Activated CD4-positive, CD25-positive, alpha-beta regulatory T cell treated with anti-CD3 and anti-CD28 coated beads, Interleukin-2, amount 50 U/mL, for 24 hours (primary cell): ENCODE results near the gene CDK19.
A peak's percentile ranks its signal among the peaks of the same experiment; 100 is the strongest.

ENCODE experiments used
- ATAC-seq, 2 donors: fragments of 150-1000 bp; cut with Tn5 transposase; one replicate each; pipeline ENCODE4 v1.10.0; 2021; ENCODE audit warnings: mild to moderate bottlenecking in 1 of 2, moderate library complexity in 1 of 2

Gene CDK19

DNA sequence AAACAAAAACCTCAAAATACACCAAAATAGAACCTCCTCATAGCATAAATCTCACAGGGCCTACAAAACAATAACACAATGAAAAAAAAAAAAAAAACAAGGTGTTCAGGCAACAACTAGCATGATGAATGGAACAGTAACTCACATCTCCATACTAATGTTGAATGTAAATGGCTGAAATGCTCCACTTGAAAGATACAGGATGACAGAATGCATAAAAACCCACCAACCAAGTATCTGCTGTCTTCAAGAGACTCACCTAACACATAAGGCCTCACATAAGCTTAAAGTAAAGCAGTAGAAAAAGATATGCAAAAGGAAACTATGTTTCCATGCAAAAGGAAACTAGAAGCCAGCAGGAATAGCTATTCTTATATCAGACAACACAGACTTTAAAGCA lies 121.3 kb downstream of the CDK19 start:
- ATAC-seq = no peak

DNA sequence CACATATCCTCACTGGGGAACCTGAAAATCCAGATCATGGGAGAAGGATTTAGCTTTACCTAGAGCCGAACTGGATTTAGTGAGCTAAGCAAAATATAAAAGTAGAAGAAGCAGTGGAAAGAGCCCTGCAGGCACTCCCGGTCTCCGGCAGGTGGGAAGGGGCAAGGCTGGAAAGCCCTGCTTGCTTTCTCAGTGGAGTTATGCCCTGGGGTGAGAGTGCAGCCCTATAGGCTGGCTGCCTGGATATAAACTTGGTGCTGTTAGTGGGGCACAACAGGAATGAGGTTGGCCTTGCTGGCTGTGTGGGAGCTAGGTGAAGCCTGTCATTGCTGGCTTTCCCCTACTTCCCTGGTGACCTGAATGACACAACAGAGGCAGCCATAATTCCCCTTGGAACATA lies 122.0 kb downstream of the CDK19 start:
- no peak for ATAC-seq

DNA sequence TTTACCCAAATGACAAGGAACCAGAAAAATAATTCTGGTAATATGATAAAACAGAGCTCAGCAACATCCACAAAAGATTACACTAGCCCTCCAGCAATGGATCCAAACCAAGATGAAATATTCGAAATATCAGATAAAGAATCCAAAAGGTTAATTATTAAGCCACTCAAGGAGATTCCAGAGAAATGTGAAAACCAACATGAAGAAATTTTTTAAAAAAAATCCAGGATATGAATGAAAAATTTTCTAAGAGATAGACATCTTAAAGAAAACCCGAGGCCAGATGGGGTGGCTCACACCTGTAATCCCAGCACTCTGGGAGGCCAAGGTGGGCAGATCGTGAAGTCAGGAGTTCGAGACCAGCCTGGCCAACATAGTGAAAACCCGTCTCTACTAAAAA lies 124.4 kb downstream of the CDK19 start:
- ATAC-seq = no peak

- no peak for ATAC-seq
Measured at GRCh38 chr6:110690106-110690654, 125.1 kb downstream of the CDK19 start.

- ATAC-seq = no peak
Measured at GRCh38 chr6:110689275-110689935, 125.9 kb downstream of the CDK19 start.

DNA sequence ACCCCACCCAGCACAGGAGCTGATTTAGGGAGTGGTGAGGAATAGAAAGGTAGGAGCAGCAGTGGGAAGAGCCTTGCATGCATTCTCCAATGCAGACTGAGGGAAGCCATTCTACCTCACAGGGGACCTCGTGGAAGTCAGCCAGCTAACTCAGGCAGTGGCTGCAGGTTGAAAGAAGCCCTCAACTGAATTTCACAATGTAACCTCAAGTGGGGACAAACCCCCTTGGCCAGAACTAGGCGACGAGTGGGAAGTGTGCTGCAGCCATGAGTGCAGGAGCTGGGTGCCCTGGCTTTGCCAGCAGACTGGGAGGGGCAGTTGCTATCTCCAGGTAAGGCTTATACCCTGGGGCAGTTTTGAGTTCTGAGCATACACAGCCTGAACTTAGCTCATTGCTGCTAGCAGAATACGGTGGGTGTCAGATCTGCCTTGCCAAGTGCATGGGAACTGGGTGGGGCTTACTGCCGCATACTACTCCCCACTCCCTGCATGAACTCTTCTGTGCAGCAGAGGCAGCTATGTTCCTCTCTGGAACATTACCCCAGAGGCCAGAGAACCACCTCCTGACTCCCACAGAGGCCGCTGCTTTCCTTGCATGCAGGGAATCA lies 126.5 kb downstream of the CDK19 start:
- ATAC-seq = no peak

GRCh38 chr6:110687326-110687725 lies 127.9 kb downstream of the CDK19 start:
- no peak for ATAC-seq

GRCh38 chr6:110683241-110683640 lies 132.0 kb downstream of the CDK19 start:
- ATAC-seq = no peak

- ATAC-seq = peak; percentile 93 to 98
Measured at GRCh38 chr6:110682460-110682853, 132.8 kb downstream of the CDK19 start.

GRCh38 chr6:110681543-110682459 lies 133.5 kb downstream of the CDK19 start:
- peak in 1 of 2 donors; percentile 15 for ATAC-seq

DNA sequence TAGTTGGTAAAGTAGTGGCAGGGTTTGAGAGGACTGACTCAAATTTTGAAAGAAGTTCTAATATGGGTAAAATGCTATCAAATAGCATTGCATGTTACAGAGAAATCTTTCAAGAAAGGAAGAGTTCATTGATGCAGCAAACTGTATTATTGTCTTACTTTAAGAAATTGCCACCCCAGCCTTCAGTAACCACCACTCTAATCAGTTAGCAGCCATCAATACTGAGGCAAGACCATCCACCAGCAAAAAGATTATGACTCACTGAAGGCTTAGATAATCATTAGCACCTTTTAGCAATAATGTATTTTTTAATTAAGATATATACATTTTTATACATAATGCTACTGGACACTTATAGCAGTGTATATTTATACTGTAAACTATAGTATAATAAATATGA lies 138.9 kb downstream of the CDK19 start:
- ATAC-seq = no peak

- ATAC-seq = no peak
Measured at GRCh38 chr6:110674096-110674495, 141.2 kb downstream of the CDK19 start.

GRCh38 chr6:110672122-110672521 lies 143.1 kb downstream of the CDK19 start:
- no peak for ATAC-seq

GRCh38 chr6:110671447-110671846 lies 143.8 kb downstream of the CDK19 start:
- no peak for ATAC-seq

DNA sequence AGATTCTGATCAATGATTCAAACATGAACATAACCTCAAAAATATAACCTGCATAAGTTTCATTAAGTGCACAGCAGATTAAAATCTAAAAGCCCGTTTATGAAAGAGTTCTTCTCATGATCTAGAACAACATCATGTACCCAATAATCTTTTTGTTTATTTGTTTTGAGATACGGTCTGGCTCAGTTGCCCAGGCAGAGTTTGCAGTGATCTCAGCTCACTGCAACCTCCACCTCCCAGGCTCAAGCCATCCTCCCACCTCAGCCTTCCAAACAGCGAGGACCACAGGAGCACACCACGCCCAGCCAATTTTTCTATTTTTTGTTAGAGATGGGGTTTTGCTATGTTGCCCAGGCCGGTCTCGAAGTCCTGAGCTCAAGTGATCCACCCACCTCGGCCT lies 149.7 kb downstream of the CDK19 start:
- ATAC-seq = no peak

DNA sequence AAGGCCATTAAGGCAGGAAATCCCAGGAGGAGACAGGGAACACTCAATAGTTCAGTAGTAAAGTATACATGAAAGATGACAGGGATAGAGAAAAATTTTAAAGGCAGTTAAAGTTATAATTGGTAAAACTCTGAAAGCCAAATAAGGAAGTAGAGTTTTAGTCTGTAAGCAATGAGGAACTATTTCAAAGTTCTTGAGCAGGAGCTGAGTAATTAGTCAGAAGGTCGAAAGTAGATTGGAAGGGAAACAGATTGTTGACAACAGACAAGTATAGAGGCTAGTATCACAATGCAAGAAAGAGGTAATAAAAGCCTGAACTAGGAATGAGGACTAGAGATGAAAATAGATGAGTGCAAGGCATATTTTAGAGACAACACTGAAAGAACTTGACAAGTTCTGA lies 150.3 kb downstream of the CDK19 start:
- ATAC-seq = no peak

GRCh38 chr6:110662490-110663211 lies 152.6 kb downstream of the CDK19 start:
- no peak for ATAC-seq

GRCh38 chr6:110661414-110661813 lies 153.9 kb downstream of the CDK19 start:
- no peak for ATAC-seq

- no peak for ATAC-seq
Measured at GRCh38 chr6:110660066-110660655, 155.1 kb downstream of the CDK19 start.

DNA sequence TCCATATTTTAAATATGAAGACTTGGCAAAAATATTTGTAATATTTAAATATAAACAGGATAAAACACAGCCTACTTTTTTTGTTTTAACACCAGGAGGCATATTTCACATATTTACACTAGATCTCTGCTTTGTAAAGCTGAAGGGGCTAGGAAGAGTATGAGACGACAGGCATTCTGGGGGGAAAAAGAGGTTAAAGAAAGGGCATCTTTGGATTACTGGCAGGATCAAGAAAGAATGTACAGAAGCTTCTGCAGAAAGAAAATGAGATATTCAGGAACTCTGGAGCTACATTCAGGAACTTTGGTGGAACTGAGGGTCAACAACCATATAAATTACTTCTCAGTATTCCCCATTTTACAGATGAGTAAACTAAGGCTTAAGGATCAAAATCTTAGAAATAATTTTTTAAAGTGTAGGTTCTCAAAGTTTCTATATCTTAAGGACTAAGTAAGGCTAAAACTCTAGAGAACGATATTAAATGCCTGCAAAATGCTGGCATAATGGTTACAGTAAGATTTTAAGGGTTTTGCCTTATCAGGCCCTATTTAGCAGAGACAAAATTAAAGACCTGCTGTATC lies 156.5 kb downstream of the CDK19 start:
- ATAC-seq = no peak

- ATAC-seq = no peak
Measured at GRCh38 chr6:110656492-110656891, 158.8 kb downstream of the CDK19 start.

- no peak for ATAC-seq
Measured at GRCh38 chr6:110655821-110656220, 159.4 kb downstream of the CDK19 start.
